GM12873 (cell line): ENCODE data around the gene PHF21B.

Source experiments
- CTCF ChIP-seq: IDR thresholded peaks from 2 replicates; pipeline ENCODE4 v1.5.1; 2012; ENCODE audit warnings: low read depth, mild to moderate bottlenecking, moderate library complexity, low read length, control low read depth; ENCODE audit not compliant: insufficient read depth; ENCODE audit errors: missing control alignments

Gene PHF21B

GRCh38 chr22:44955102-44955501, 54.7 kb downstream of the PHF21B start:
- no peak for TF ChIP-seq CTCF

GRCh38 chr22:44954149-44954548, 55.7 kb downstream of the PHF21B start:
- no peak for TF ChIP-seq CTCF

GRCh38 chr22:44952863-44953746, 56.7 kb downstream of the PHF21B start:
- TF ChIP-seq CTCF: no peak

- no peak for TF ChIP-seq CTCF
Measured at GRCh38 chr22:44951510-44951816, 58.3 kb downstream of the PHF21B start.

GRCh38 chr22:44950806-44951509, 58.8 kb downstream of the PHF21B start:
- no peak for TF ChIP-seq CTCF

GRCh38 chr22:44947846-44948245, 62.0 kb downstream of the PHF21B start:
- TF ChIP-seq CTCF: no peak

GRCh38 chr22:44947049-44947448, 62.8 kb downstream of the PHF21B start:
- no peak for TF ChIP-seq CTCF
